Neural progenitor cell (in vitro differentiated cells): ENCODE data around the gene PLEKHG5.

ENCODE experiments used
- EZH2 ChIP-seq: fragments of 200-600 bp; sonication (generic); IDR thresholded peaks from 2 replicates; pipeline ENCODE4 v1.6.1; 2017; ENCODE audit warnings: antibody characterized with exemption, mild to moderate bottlenecking, moderate library complexity
- EZH2phosphoT487 ChIP-seq: fragments of 200-600 bp; sonication (generic); IDR thresholded peaks from 2 replicates; pipeline ENCODE4 v1.6.1; 2017; ENCODE audit warnings: antibody characterized with exemption
- TF ChIP-seq, protein P1 (sequence below): fragments of 200-600 bp; sonication (generic); IDR thresholded peaks from 2 replicates; pipeline ENCODE4 v1.5.1; 2017; ENCODE audit warnings: antibody characterized with exemption, mild to moderate bottlenecking

DNA sequence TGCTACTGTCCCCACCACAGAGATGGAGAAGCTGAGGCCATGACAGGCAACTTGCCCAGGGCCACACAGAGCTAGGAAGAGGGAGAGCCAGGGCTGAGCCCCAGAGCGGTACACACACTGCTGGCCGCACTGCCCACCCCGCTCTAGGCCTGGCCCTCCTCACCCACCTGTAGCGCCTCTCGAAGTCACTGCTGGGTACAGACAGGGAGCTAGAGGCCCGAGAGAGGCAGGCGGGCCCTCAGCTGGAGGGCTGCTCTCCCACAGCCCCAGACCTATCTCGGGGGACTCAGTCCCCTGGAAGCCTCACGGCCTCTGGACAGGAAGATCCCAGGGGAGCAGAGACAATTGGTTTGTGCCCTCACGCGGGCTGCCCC lies 17.3 kb upstream of the PLEKHG5 start:
- TF ChIP-seq EZH2 (no peak), EZH2phosphoT487 (no peak)
- TF ChIP-seq, protein P1, sequence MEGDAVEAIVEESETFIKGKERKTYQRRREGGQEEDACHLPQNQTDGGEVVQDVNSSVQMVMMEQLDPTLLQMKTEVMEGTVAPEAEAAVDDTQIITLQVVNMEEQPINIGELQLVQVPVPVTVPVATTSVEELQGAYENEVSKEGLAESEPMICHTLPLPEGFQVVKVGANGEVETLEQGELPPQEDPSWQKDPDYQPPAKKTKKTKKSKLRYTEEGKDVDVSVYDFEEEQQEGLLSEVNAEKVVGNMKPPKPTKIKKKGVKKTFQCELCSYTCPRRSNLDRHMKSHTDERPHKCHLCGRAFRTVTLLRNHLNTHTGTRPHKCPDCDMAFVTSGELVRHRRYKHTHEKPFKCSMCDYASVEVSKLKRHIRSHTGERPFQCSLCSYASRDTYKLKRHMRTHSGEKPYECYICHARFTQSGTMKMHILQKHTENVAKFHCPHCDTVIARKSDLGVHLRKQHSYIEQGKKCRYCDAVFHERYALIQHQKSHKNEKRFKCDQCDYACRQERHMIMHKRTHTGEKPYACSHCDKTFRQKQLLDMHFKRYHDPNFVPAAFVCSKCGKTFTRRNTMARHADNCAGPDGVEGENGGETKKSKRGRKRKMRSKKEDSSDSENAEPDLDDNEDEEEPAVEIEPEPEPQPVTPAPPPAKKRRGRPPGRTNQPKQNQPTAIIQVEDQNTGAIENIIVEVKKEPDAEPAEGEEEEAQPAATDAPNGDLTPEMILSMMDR = no peak
